Breast epithelium (tissue), 3 donors: Measurements from ENCODE around the gene CDK6.

ENCODE experiments used
- POLR2A ChIP-seq: fragments of 450-650 bp; IDR thresholded peaks from one replicate; pipeline ENCODE4 v1.6.1; 2016; ENCODE audit warnings: antibody characterized with exemption, mild to moderate bottlenecking, moderate library complexity
- TF ChIP-seq, protein P1 (sequence below), 3 donors: fragments of 450-650 bp; IDR thresholded peaks; one replicate each; pipeline ENCODE4 v1.5.1; 2016 to 2017; ENCODE audit warnings: antibody characterized with exemption in 3 of 3, mild to moderate bottlenecking in 3 of 3, moderate library complexity in 3 of 3

DNA sequence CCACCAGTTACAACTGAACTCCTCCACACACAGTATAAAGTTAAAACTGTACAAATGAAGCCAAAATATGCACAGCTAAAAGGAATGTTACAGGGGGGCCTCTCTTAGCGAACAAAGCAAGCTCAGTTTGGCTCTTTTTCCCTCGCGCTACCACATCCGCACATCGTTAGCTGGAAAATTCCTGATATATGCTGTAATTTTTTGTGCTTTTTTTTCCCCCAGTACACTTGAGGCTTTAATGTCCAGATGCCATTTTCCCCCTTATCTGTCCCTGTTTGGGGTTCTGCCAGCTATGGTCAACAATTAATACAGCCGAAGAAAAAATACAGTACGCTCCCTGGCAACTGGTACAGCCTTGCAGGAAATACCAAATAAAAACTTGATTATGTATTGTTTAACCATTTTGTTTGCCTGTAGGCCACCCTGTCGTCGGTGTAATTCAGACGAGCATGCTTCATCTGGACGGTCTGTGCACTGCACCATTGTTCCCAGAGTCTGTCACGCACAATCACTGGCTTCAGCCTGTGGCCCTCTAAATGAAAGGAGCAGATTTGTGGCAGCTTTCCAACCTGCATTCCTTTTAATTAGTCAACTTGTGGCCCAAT lies 138.0 kb downstream of the CDK6 start:
- TF ChIP-seq, protein P1, sequence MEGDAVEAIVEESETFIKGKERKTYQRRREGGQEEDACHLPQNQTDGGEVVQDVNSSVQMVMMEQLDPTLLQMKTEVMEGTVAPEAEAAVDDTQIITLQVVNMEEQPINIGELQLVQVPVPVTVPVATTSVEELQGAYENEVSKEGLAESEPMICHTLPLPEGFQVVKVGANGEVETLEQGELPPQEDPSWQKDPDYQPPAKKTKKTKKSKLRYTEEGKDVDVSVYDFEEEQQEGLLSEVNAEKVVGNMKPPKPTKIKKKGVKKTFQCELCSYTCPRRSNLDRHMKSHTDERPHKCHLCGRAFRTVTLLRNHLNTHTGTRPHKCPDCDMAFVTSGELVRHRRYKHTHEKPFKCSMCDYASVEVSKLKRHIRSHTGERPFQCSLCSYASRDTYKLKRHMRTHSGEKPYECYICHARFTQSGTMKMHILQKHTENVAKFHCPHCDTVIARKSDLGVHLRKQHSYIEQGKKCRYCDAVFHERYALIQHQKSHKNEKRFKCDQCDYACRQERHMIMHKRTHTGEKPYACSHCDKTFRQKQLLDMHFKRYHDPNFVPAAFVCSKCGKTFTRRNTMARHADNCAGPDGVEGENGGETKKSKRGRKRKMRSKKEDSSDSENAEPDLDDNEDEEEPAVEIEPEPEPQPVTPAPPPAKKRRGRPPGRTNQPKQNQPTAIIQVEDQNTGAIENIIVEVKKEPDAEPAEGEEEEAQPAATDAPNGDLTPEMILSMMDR (IDR thresholded peaks at IDR 0.05): peak in 1 of 3 donors; percentile 23
- TF ChIP-seq POLR2A: no peak
